ENCODE data around the gene MSH5.

GRCh38 chr6:31721351-31722020, 18.3 kb upstream of the MSH5 start, which contains the start of gene LY6G6C:
- TF ChIP-seq POLR2A (IDR thresholded peaks at IDR 0.05; ENCODE audit: extremely low read depth, insufficient read length): no peak
- TF ChIP-seq, protein P1, sequence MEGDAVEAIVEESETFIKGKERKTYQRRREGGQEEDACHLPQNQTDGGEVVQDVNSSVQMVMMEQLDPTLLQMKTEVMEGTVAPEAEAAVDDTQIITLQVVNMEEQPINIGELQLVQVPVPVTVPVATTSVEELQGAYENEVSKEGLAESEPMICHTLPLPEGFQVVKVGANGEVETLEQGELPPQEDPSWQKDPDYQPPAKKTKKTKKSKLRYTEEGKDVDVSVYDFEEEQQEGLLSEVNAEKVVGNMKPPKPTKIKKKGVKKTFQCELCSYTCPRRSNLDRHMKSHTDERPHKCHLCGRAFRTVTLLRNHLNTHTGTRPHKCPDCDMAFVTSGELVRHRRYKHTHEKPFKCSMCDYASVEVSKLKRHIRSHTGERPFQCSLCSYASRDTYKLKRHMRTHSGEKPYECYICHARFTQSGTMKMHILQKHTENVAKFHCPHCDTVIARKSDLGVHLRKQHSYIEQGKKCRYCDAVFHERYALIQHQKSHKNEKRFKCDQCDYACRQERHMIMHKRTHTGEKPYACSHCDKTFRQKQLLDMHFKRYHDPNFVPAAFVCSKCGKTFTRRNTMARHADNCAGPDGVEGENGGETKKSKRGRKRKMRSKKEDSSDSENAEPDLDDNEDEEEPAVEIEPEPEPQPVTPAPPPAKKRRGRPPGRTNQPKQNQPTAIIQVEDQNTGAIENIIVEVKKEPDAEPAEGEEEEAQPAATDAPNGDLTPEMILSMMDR (IDR thresholded peaks at IDR 0.05; ENCODE audit: low read depth, low read length): no peak
- TF ChIP-seq MAX (IDR thresholded peaks at IDR 0.05; ENCODE audit: low read depth, low read length): no peak

Measured in NB4 (cell line).